ENCODE results near the gene ATP8A1. TPM values are rescaled to one million over a fixed set of nuclear protein-coding genes. Genes with fewer than 3 reads are reported as not detected.

Gene ATP8A1
- total RNA-seq, 4 donors from 2014 or later: 21.3 to 34.7 (median 25.9) TPM

DNA sequence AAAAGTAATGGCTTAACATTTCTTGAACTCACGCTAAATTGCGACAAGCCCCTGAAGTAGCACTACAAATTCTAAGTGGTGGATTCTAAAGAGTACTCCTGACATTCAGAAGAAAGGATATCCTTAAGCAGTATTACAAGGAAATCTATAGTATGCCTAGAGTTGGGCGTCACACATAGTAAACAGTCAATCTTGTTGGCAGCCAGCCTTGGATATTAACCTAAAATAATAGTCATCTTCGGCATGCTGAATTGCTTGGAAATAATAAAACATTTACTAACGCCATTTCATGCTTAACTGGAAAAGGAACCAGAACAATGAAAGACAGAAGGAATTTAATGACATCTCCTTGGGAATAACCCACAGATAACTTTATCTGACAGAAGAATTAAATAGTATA, 18.6 kb downstream of the ATP8A1 start:
- no peak for DNase-seq
- Histone ChIP-seq H3K4me3 (no peak overlapping the region), H3K27me3 (no peaks in the 10 kb centered on the region), H3K4me1 (no peaks in the 10 kb centered on the region), H3K36me3 (no peaks in the 10 kb centered on the region), H3K27ac (no peak overlapping the region), H3K9me3 (no peaks in the 10 kb centered on the region)
- TF ChIP-seq POLR2A (IDR thresholded peaks at IDR 0.05): no peak
- TF ChIP-seq, protein P1, sequence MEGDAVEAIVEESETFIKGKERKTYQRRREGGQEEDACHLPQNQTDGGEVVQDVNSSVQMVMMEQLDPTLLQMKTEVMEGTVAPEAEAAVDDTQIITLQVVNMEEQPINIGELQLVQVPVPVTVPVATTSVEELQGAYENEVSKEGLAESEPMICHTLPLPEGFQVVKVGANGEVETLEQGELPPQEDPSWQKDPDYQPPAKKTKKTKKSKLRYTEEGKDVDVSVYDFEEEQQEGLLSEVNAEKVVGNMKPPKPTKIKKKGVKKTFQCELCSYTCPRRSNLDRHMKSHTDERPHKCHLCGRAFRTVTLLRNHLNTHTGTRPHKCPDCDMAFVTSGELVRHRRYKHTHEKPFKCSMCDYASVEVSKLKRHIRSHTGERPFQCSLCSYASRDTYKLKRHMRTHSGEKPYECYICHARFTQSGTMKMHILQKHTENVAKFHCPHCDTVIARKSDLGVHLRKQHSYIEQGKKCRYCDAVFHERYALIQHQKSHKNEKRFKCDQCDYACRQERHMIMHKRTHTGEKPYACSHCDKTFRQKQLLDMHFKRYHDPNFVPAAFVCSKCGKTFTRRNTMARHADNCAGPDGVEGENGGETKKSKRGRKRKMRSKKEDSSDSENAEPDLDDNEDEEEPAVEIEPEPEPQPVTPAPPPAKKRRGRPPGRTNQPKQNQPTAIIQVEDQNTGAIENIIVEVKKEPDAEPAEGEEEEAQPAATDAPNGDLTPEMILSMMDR (IDR thresholded peaks at IDR 0.05): no peak
- intact Hi-C loops (cut with DNase I; ENCODE audit: low total_unique reads): loop anchor here (5.0 kb wide), 1 partner anchor 1326 kb away; no protein-coding TSS in a partner anchor

DNA sequence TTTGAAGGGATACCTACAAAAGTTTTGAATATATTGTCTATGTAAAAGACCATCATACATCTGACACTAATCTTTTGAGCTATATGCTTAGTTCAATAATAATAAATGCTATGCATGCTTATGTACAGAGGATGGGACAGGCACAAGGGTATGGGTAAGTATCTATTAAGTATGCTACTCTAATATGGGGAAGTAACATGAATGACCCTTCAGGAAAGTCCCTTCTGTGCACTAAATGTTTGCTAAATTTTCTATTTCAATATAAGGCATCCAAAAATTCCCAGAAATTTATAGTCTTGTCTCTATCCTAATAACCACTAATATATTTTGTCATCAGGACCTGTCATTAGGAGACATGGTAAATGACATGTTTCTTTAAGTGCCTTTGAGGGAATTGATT, 19.0 kb downstream of the ATP8A1 start:
- Histone ChIP-seq H3K36me3 (no peaks in the 10 kb centered on the region), H3K4me3 (no peak overlapping the region), H3K9me3 (no peaks in the 10 kb centered on the region), H3K4me1 (no peaks in the 10 kb centered on the region), H3K27ac (no peak overlapping the region), H3K27me3 (no peaks in the 10 kb centered on the region)
- TF ChIP-seq, protein P1 (IDR thresholded peaks at IDR 0.05): no peak
- TF ChIP-seq POLR2A (IDR thresholded peaks at IDR 0.05): no peak
- intact Hi-C loops (cut with DNase I; ENCODE audit: low total_unique reads): loop anchor here (5.0 kb wide), 1 partner anchor 1326 kb away; no protein-coding TSS in a partner anchor
- no peak for DNase-seq

DNA sequence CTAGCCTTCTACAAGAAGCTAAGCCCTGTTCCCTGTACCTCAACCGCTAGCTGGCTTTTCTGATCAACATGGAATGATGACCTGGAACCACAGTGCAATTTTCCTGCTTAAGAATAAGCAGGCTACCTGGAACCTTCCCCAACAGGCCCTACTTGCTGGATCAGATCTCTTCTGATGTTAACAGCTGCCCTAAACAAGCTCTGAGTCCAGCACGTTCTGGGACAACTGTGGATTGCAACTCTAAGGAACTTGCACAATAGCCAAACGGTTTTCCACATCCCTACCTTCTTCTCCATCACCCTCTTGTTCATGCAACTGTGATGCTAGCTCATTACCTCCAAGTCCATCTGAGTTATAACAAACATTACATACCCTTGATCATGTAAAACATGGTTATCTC, 19.8 kb downstream of the ATP8A1 start:
- intact Hi-C loops (cut with DNase I; ENCODE audit: low total_unique reads): loop anchor here (5.0 kb wide), 1 partner anchor 1325 kb away; no protein-coding TSS in a partner anchor
- TF ChIP-seq, protein P1 (IDR thresholded peaks at IDR 0.05): no peak
- no peak for TF ChIP-seq POLR2A (IDR thresholded peaks at IDR 0.05)
- H3K4me1 ChIP-seq: no peaks in the 10 kb centered on the region
- no peak overlapping the region for H3K4me3 ChIP-seq
- H3K9me3 ChIP-seq: no peaks in the 10 kb centered on the region
- H3K36me3 ChIP-seq: no peaks in the 10 kb centered on the region
- no peaks in the 10 kb centered on the region for H3K27me3 ChIP-seq
- no peak overlapping the region for H3K27ac ChIP-seq
- DNase-seq: no peak

DNA sequence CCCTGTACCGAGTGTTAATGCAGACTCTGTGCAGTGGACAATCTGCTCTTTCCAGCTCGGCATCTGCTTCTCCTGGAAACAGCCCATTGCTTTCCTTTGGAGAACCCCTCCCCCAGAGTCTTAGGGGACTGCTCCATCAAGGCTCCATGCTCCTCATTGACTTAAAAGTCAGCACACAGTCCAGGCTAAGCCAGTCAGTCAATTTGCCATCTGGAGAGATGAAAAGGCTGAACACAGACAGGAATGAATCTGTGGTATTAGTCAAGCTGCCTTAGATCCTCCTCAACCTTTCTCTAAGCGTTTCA, 20.3 kb downstream of the ATP8A1 start:
- H3K4me1 ChIP-seq: no peaks in the 10 kb centered on the region
- intact Hi-C loops (cut with DNase I; ENCODE audit: low total_unique reads): loop anchor here (5.0 kb wide), 1 partner anchor 1324 kb away; no protein-coding TSS in a partner anchor

DNA sequence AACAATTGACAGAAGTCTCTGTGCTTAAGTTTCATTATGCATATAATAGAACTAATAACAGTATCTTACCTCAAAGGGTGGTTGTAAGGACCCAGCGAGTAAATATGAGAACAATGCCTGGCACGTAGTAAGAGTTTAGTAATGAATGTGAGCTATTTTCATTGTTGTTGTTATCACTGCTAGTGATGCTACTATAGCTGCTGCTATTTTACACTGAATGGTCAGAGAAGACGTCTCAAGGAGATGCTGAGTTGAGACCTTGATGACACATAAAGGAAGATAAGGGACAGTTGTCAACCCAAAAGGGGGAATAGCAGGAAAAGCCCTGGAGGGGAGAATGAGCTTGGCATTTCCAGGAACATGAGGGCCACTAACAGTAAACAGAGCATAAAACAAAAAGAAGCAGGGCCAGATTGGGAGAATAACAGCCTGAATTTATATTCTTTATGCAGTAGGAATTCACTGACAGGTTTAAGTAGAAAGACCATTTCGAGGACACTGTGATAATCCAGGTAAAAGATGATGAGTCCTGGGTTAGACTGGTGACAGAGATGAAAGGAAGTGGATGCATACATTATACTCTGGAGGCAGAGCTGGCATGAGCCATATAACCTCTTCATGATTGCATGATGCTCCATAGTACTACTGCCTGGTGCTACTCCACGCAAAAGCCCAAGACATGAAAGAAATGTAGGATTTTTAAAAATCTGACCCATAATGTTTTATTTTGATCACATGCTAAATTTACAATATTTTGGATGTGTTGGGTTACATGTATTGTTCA, 23.1 kb downstream of the ATP8A1 start:
- TF ChIP-seq POLR2A (IDR thresholded peaks at IDR 0.05): no peak
- TF ChIP-seq, protein P1 (IDR thresholded peaks at IDR 0.05): no peak
- Histone ChIP-seq H3K4me3 (no peak overlapping the region), H3K36me3 (no peaks in the 10 kb centered on the region), H3K27me3 (no peaks in the 10 kb centered on the region), H3K9me3 (no peaks in the 10 kb centered on the region), H3K4me1 (no peaks in the 10 kb centered on the region), H3K27ac (no peak overlapping the region)
- no peak for DNase-seq
- intact Hi-C loops (cut with DNase I; ENCODE audit: low total_unique reads): no loop called here

More for the DNA sequence above, 20.3 kb downstream of the ATP8A1 start:
- Histone ChIP-seq H3K9me3 (no peaks in the 10 kb centered on the region), H3K27ac (no peak overlapping the region), H3K27me3 (no peaks in the 10 kb centered on the region), H3K36me3 (no peaks in the 10 kb centered on the region), H3K4me3 (no peak overlapping the region)
- TF ChIP-seq, protein P1 (IDR thresholded peaks at IDR 0.05): no peak
- TF ChIP-seq POLR2A (IDR thresholded peaks at IDR 0.05): no peak
- DNase-seq: no peak
